ENCODE results near the gene ERLEC1.

DNA sequence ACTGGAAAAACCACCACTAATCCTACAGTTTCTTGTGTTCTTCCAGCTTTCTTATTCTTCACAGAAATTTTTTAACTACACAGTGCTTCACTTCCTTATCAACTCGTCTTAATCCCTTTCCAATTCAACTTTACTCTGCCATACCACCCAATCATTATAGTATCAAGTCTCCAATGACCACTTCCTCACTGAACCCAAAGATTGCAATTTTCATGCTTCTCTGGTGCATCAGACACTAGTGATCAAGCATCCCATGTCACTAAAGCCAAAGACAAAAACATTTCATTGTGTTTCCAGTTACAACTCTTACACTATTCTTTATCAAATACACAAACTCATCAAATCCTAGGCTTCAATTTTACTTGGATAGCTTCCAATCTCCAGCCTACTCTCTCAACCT lies 9.7 kb upstream of the ERLEC1 start:
- TF ChIP-seq, protein P1, sequence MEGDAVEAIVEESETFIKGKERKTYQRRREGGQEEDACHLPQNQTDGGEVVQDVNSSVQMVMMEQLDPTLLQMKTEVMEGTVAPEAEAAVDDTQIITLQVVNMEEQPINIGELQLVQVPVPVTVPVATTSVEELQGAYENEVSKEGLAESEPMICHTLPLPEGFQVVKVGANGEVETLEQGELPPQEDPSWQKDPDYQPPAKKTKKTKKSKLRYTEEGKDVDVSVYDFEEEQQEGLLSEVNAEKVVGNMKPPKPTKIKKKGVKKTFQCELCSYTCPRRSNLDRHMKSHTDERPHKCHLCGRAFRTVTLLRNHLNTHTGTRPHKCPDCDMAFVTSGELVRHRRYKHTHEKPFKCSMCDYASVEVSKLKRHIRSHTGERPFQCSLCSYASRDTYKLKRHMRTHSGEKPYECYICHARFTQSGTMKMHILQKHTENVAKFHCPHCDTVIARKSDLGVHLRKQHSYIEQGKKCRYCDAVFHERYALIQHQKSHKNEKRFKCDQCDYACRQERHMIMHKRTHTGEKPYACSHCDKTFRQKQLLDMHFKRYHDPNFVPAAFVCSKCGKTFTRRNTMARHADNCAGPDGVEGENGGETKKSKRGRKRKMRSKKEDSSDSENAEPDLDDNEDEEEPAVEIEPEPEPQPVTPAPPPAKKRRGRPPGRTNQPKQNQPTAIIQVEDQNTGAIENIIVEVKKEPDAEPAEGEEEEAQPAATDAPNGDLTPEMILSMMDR (IDR thresholded peaks at IDR 0.05): no peak
- no peak for TF ChIP-seq POLR2A (IDR thresholded peaks at IDR 0.05)

All from right lobe of liver (tissue), 4 donors.